ENCODE measurements around the gene PSMD3. TPM values are rescaled to one million over a fixed set of nuclear protein-coding genes. Genes with fewer than 3 reads are reported as not detected.
A peak's percentile ranks its signal among the peaks of the same experiment; 100 is the strongest.

The PSMD3 gene
- total and polyA plus RNA-seq, 9 of the 15 experiments (the other 6 are each of a cell fraction or from before 2014, with no cell fraction given), result 2.0 to 251 (median 135) TPM

DNA sequence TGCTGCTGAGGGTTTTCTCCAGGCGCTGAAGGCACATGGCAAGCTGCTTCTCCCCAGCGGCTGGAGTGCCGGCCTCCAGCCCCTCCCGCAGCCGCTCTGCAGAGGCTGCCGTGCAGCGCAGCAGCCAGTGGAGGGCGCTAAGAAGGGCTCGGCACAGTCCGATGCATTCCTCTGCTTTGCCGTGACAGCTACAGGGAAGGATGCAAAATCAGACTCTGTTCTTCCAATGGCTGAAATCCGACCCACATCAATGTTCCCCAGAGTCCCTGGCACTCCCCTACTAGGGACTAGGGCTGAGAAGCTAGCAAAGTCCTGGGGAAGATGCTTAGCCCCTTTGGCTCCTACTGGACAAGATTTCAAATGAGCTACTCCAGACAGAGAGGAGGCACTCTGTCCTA is 54.6 kb downstream of the PSMD3 start (continued):
- TF ChIP-seq MYNN (IDR thresholded peaks at IDR 0.05) (no peak), MYNN (CRISPR knock-in tag; IDR thresholded peaks at IDR 0.05) (no peak), RCOR1 (IDR thresholded peaks at IDR 0.05; ENCODE audit: borderline replicate concordance in 1 of 2, low read depth in 2 of 2, low read length in 2 of 2) (peak in 1 of 2 experiments; percentile 49; a peak in 1 of 4 replicates), NCOA1 (IDR thresholded peaks at IDR 0.05; ENCODE audit: low read depth) (no peak), TBL1XR1 (IDR thresholded peaks at IDR 0.05; ENCODE audit: low read length in 2 of 2) (0 out of 4 replicates have a peak, but pooled peaks of 1 of the 2 experiments have one; percentile 25), RB1 (IDR thresholded peaks at IDR 0.05; ENCODE audit: low read depth) (0 out of 2 replicates have a peak, but pooled peaks have one; percentile 49), HMGN3 (IDR thresholded peaks at IDR 0.05; ENCODE audit: borderline replicate concordance, extremely low read depth, insufficient read length, low read depth, low read length) (peak; percentile 64), BHLHE40 (IDR thresholded peaks at IDR 0.05; ENCODE audit: low read length) (peak; percentile 30; the same call in 1 of the 2 replicates), ATF2 (CRISPR knock-in tag; IDR thresholded peaks at IDR 0.05) (no peak), ZBTB33 (CRISPR knock-in tag; IDR thresholded peaks at IDR 0.05) (peak; percentile 57; the same call in 1 of the 2 replicates), RAD21 (CRISPR knock-in tag; conservative IDR thresholded peaks at IDR 0.05 in 1 of 2, IDR thresholded peaks at IDR 0.05 in 1 of 2) (peak in 1 of 2 experiments; percentile 66; a peak in 3 of 4 replicates), TEAD4 (IDR thresholded peaks at IDR 0.05; ENCODE audit: low read length) (peak; percentile 25; the same call in 1 of the 2 replicates), TEAD4 (CRISPR knock-in tag; IDR thresholded peaks at IDR 0.05; ENCODE audit: borderline replicate concordance) (no peak), CTBP1 (IDR thresholded peaks at IDR 0.05; ENCODE audit: borderline replicate concordance) (peak; percentile 49; the same call in 1 of the 2 replicates), MAFK (IDR thresholded peaks at IDR 0.05; ENCODE audit: low read length) (0 out of 2 replicates have a peak, but pooled peaks have one; percentile 4), VEZF1 (CRISPR knock-in tag; IDR thresholded peaks at IDR 0.05) (peak; percentile 52; the same call in 1 of the 2 replicates), ATF6 (CRISPR knock-in tag; IDR thresholded peaks at IDR 0.05) (no peak)
- TF ChIP-seq, protein P1, sequence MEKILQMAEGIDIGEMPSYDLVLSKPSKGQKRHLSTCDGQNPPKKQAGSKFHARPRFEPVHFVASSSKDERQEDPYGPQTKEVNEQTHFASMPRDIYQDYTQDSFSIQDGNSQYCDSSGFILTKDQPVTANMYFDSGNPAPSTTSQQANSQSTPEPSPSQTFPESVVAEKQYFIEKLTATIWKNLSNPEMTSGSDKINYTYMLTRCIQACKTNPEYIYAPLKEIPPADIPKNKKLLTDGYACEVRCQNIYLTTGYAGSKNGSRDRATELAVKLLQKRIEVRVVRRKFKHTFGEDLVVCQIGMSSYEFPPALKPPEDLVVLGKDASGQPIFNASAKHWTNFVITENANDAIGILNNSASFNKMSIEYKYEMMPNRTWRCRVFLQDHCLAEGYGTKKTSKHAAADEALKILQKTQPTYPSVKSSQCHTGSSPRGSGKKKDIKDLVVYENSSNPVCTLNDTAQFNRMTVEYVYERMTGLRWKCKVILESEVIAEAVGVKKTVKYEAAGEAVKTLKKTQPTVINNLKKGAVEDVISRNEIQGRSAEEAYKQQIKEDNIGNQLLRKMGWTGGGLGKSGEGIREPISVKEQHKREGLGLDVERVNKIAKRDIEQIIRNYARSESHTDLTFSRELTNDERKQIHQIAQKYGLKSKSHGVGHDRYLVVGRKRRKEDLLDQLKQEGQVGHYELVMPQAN (IDR thresholded peaks at IDR 0.05; ENCODE audit: borderline replicate concordance), result no peak

Data from K562 (cell line).